Measurements from ENCODE around the gene KCTD21.

Gene KCTD21

GRCh38 chr11:78170413-78170812, 18.0 kb downstream of the KCTD21 start:
- no peak for DNase-seq (ENCODE audit: extremely low spot score)
- ChIA-PET POLR2A (no interaction called here), CTCF (no interaction called here)
- no peak for TF ChIP-seq CTCF (IDR thresholded peaks at IDR 0.05; ENCODE audit: control extremely low read depth, extremely low read depth, low read depth, missing control alignments)

- DNase-seq (ENCODE audit: extremely low spot score) = no peak
- ChIA-PET CTCF (no interaction called here), POLR2A (no interaction called here)
- TF ChIP-seq CTCF (IDR thresholded peaks at IDR 0.05; ENCODE audit: control extremely low read depth, extremely low read depth, low read depth, missing control alignments) = no peak
Observed at GRCh38 chr11:78168539-78169477, 19.6 kb downstream of the KCTD21 start.

- no peak for DNase-seq (ENCODE audit: extremely low spot score)
- POLR2A ChIA-PET = no interaction called here
- CTCF ChIA-PET = no interaction called here
- no peak for TF ChIP-seq CTCF (IDR thresholded peaks at IDR 0.05; ENCODE audit: control extremely low read depth, extremely low read depth, low read depth, missing control alignments)
Observed at GRCh38 chr11:78166855-78167469, 21.5 kb downstream of the KCTD21 start.

- POLR2A ChIA-PET = no interaction called here
- no peak for DNase-seq (ENCODE audit: extremely low spot score)
- CTCF ChIA-PET = no interaction called here
- no peak for TF ChIP-seq CTCF (IDR thresholded peaks at IDR 0.05; ENCODE audit: control extremely low read depth, extremely low read depth, low read depth, missing control alignments)
Observed at GRCh38 chr11:78164471-78164870, 24.0 kb downstream of the KCTD21 start.

GRCh38 chr11:78163828-78164227, 24.6 kb downstream of the KCTD21 start:
- CTCF ChIA-PET = interaction anchor here (1.0 kb wide), 1 partner anchor 9 kb away, joined by 3 read pairs; no protein-coding TSS in a partner anchor
- no peak for DNase-seq (ENCODE audit: extremely low spot score)
- POLR2A ChIA-PET = no interaction called here
- no peak for TF ChIP-seq CTCF (IDR thresholded peaks at IDR 0.05; ENCODE audit: control extremely low read depth, extremely low read depth, low read depth, missing control alignments)

GRCh38 chr11:78161962-78162371, 26.5 kb downstream of the KCTD21 start:
- ChIA-PET CTCF (interaction anchor here (0.9 to 1.6 kb wide), 4 partner anchors 9 to 102 kb away, joined by 3 to 6 read pairs (median 4); no protein-coding TSS in a partner anchor), POLR2A (no interaction called here)
- no peak for DNase-seq (ENCODE audit: extremely low spot score)
- TF ChIP-seq CTCF (IDR thresholded peaks at IDR 0.05; ENCODE audit: control extremely low read depth, extremely low read depth, low read depth, missing control alignments) = no peak
